Kidney (tissue), 14 donors: ENCODE data around the gene PPP6R1. TPM values are rescaled to one million over a fixed set of nuclear protein-coding genes. Genes with fewer than 3 reads are reported as not detected.
A peak's percentile ranks its signal among the peaks of the same experiment; 100 is the strongest.

Source experiments
- DNase-seq, 5 donors: peaks; one replicate each; pipeline ENCODE4 v3.0.0-alpha.2; 2013 to 2020
- FAIRE-seq: peaks from 2 replicates; lab custom pipeline; 2012; peaks lifted over from hg19 to GRCh38; lab: Jason Lieb, UNC
- H3K27ac ChIP-seq, 2 donors: one replicate each; pipeline ENCODE4 v1.7.0; 2013; ENCODE audit warnings: low read depth in 2 of 2, low read length in 2 of 2, inconsistent platforms in 1 of 2
- H3K27me3 ChIP-seq: one replicate; pipeline ENCODE4 v1.7.1; 2013; ENCODE audit warnings: low read length, inconsistent platforms; ENCODE audit not compliant: control insufficient read depth, insufficient read depth
- H3K36me3 ChIP-seq, 3 donors: one replicate each; pipeline versions ENCODE4 v1.7.0 to v1.7.1; 2013; ENCODE audit warnings: low read length in 3 of 3, control low read depth in 1 of 3, inconsistent platforms in 1 of 3; ENCODE audit not compliant: insufficient read depth in 3 of 3, control insufficient read depth in 2 of 3
- H3K4me1 ChIP-seq, 3 donors: one replicate each; pipeline versions ENCODE4 v1.7.0 to v1.7.1; 2013; ENCODE audit warnings: low read length in 3 of 3, inconsistent platforms in 1 of 3, low read depth in 1 of 3; ENCODE audit not compliant: control insufficient read depth in 2 of 3, insufficient read depth in 2 of 3
- H3K4me3 ChIP-seq, 3 donors: one replicate each; pipeline versions ENCODE4 v1.7.0 to v1.8.1; 2013; ENCODE audit warnings: low read length in 3 of 3, control low read depth in 1 of 3, inconsistent platforms in 1 of 3
- H3K9ac ChIP-seq, 3 donors: one replicate each; pipeline versions ENCODE4 v1.7.0 to v1.7.1; 2013; ENCODE audit warnings: low read length in 3 of 3, control low read depth in 1 of 3, inconsistent platforms in 1 of 3
- H3K9me3 ChIP-seq, 3 donors: one replicate each; pipeline versions ENCODE4 v1.7.0 to v1.7.1; 2013; ENCODE audit warnings: low read length in 3 of 3, control low read depth in 1 of 3, inconsistent platforms in 1 of 3; ENCODE audit not compliant: control insufficient read depth in 2 of 3, insufficient read depth in 1 of 3
- intact Hi-C: fragments of 100-400 bp; cut with DNase I; formaldehyde crosslinking; loops from one replicate; pipeline ENCODE4 v1.11.1; 2022
- polyA plus RNA-seq: library from polyadenylated mRNA; stranded (reverse); fragments of 350-450 nt; fragmentation: Illumina TruSeq; extraction: RNeasy Lipid Tissue Mini Kit (QIAGEN cat#74804); gene quantifications from one replicate; pipeline ENCODE4 v1.2.3, GENCODE V29; 2014; ENCODE audit warnings: low read depth, low replicate concordance; ENCODE audit not compliant: insufficient read depth
- total RNA-seq: library from RNA; stranded (reverse); fragmentation: NEBNext Ultra II Directional; extraction: Animal tissue kit (Norgen Biotek cat#: 25700); gene quantifications from one replicate; pipeline ENCODE4 v1.2.1, GENCODE V29; 2021
- TF ChIP-seq, protein P1 (sequence below): IDR thresholded peaks from 3 replicates; pipeline ENCODE4 v1.5.1; 2012; ENCODE audit warnings: mild to moderate bottlenecking, moderate library complexity, borderline replicate concordance; ENCODE audit not compliant: insufficient read depth; ENCODE audit errors: extremely low read depth
- donor health status: control.
- donor health status: control.
- donor health status: control.
- donor health status: control.
- donor health status: control.
- donor health status: DM: yes; HTN: yes; CAD: no.
- donor health status: Normal renal cell carcinoma (clear cell type).

PPP6R1 gene
- total and polyA plus RNA-seq, 2 donors from 2014 or later: 30.6 to 61.6 TPM

DNA sequence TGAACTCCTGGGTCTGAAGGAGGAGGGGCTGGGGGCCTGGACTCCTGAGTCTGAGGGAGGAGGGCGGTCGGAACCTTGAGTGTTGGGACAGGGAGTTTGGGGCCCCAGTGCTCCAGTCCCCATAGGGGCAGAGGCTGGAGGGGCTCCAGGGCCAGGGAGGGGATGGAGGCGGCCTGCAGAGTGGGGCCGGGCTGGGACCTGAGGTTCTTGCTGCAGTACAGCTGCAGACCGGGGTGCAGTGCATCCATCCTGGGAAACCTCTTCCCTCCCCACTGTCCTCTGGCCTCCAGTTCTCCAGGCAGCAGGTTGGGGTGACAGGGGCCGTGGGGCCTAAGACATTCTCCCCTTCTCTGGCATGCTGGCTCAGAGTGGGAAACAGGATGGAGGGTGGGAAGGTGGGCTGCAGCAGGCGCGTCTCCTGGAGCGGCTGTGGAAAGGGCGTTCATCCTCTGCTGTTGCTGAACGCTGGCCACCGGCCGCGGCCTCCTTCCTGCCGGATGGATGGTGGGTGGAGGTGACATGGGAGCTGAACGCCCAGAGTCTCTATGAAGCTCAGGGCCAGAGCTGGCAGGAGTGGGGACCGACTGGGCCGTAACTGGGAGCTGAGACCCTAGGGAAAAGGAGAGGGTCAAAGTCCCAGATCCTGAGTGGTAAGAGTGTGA lies 26.5 kb upstream of the PPP6R1 start:
- Histone ChIP-seq H3K36me3 (no peaks in the 10 kb centered on the region), H3K27me3 (no peaks in the 10 kb centered on the region), H3K4me3 (no peak overlapping the region), H3K4me1 (no peaks in the 10 kb centered on the region), H3K9ac (no peak overlapping the region), H3K27ac (no peak overlapping the region), H3K9me3 (no peaks in the 10 kb centered on the region)
- TF ChIP-seq, protein P1, sequence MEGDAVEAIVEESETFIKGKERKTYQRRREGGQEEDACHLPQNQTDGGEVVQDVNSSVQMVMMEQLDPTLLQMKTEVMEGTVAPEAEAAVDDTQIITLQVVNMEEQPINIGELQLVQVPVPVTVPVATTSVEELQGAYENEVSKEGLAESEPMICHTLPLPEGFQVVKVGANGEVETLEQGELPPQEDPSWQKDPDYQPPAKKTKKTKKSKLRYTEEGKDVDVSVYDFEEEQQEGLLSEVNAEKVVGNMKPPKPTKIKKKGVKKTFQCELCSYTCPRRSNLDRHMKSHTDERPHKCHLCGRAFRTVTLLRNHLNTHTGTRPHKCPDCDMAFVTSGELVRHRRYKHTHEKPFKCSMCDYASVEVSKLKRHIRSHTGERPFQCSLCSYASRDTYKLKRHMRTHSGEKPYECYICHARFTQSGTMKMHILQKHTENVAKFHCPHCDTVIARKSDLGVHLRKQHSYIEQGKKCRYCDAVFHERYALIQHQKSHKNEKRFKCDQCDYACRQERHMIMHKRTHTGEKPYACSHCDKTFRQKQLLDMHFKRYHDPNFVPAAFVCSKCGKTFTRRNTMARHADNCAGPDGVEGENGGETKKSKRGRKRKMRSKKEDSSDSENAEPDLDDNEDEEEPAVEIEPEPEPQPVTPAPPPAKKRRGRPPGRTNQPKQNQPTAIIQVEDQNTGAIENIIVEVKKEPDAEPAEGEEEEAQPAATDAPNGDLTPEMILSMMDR: no peak
- FAIRE-seq (no peak), DNase-seq (peak in 2 of 5 donors; percentile 20 to 70)
- intact Hi-C loops: no loop called here

GRCh38 chr19:55284405-55285058 lies 25.7 kb upstream of the PPP6R1 start:
- Histone ChIP-seq H3K36me3 (no peaks in the 10 kb centered on the region), H3K9me3 (no peaks in the 10 kb centered on the region), H3K27ac (no peak overlapping the region), H3K9ac (no peak overlapping the region), H3K4me1 (peaks cover 0 to 1% (median 0%) of the 10 kb centered on the region in 3 donors), H3K4me3 (no peak overlapping the region), H3K27me3 (no peaks in the 10 kb centered on the region)
- TF ChIP-seq, protein P1: no peak
- DNase-seq (peak in 4 of 5 donors; percentile 33 to 83 (median 60)), FAIRE-seq (no peak)
- intact Hi-C loops: no loop called here

DNA sequence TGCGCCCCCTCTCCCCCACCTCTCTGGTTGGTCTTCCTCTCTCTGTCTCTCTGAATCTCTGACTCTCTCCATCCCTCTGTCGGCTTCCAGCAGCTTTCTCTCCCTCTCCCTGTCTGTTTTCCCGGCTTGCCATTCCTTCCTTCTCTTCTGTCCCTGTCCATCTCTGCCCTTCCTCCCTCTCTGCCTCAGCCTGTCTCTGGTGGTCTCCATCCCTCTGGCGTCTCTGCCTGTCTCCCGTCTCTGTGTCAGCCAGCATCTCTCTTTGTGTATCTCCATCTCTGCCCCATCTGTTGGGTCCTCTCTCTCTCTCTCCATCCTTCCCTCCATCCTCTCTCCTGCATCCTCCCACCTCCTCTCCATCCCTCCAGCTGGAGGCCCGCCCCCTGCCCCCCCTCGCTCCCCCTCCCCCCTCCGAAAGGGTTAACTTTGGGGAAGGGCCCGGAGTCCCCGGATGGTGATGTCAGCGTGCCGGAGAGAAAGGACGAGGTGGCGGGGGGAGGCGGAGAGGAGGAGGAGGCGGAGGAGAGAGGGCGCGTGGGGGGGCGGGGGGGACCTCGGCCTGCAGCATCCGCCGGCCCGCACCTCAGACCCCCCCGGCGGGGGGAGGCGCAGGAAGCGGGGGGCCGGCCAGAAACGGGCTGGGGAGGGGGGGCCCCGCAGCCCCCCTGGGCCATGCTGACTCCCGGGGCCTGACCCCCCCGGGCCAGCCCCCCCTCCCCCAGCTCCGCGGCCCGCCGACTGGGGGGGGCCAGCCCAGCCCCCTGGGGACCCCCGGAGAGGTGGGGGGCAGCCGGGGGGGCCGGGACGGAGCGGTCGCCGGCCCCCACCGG lies 24.9 kb upstream of the PPP6R1 start, which contains the start of gene BRSK1:
Gene BRSK1 (plus strand): TSS at position 450 of the 830 bp plus-strand sequence. CDS start 446 bp downstream, outside the sequence.
- Histone ChIP-seq H3K27ac (no peak within 1 kb of the TSS), H3K4me3 (peak within 1 kb of the TSS in 1 of 3 donors; percentile 51), H3K4me1 (peaks cover 0 to 6% (median 0%) of the 10 kb centered on the region in 3 donors), H3K27me3 (no peaks in the 10 kb centered on the region), H3K9ac (no peak within 1 kb of the TSS), H3K36me3 (no peaks in the 10 kb centered on the region), H3K9me3 (no peaks in the 10 kb centered on the region)
- TF ChIP-seq, protein P1: no peak
- intact Hi-C loops: no loop called here
- DNase-seq (peak; percentile 78 to 94 (median 88)), FAIRE-seq (no peak)
